GM12878 (cell line): ENCODE results near the gene NPW. TPM values are rescaled to one million over a fixed set of nuclear protein-coding genes. Genes with fewer than 3 reads are reported as not detected.

Experiments
- E2F4 ChIP-seq: IDR thresholded peaks from 2 replicates; pipeline ENCODE4 v1.6.1; 2012; ENCODE audit warnings: low read depth, low read length, improper control_type of control experiment
- EED ChIP-seq: sonication (generic); IDR thresholded peaks from 2 replicates; pipeline ENCODE4 v1.6.1; 2016; ENCODE audit warnings: antibody characterized with exemption, low read depth
- HDGF ChIP-seq: fragments of 450-650 bp; IDR thresholded peaks from 2 replicates; pipeline ENCODE4 v1.6.1; 2016; ENCODE audit warnings: antibody characterized with exemption
- IKZF1 ChIP-seq: fragments of 450-650 bp; conservative IDR thresholded peaks from 2 replicates; pipeline ENCODE4 v1.6.1; 2017; ENCODE audit warnings: antibody characterized with exemption, mild to moderate bottlenecking
- JUND ChIP-seq: IDR thresholded peaks from 2 replicates; pipeline ENCODE4 v1.6.1; 2012; ENCODE audit warnings: low read depth, mild to moderate bottlenecking, low read length, improper control_type of control experiment, moderate library complexity
- NFXL1 ChIP-seq: fragments of 450-650 bp; IDR thresholded peaks from 2 replicates; pipeline ENCODE4 v1.6.1; 2017; ENCODE audit warnings: antibody characterized with exemption, mild to moderate bottlenecking, borderline replicate concordance
- PAX5 ChIP-seq: IDR thresholded peaks from 2 replicates; pipeline ENCODE4 v1.6.1; 2011; ENCODE audit warnings: low read depth, low read length, borderline replicate concordance
- PBX3 ChIP-seq: IDR thresholded peaks from 2 replicates; pipeline ENCODE4 v1.6.1; 2011; ENCODE audit warnings: mild to moderate bottlenecking, low read depth, low read length, moderate library complexity; ENCODE audit not compliant: insufficient replicate concordance
- PKNOX1 ChIP-seq: fragments of 450-650 bp; IDR thresholded peaks from 2 replicates; pipeline ENCODE4 v1.6.1; 2016; ENCODE audit warnings: mild to moderate bottlenecking
- RAD21 ChIP-seq: IDR thresholded peaks from 2 replicates; pipeline ENCODE4 v1.6.1; 2011; ENCODE audit warnings: mild to moderate bottlenecking, low read depth, low read length, moderate library complexity; ENCODE audit not compliant: insufficient read depth
- TCF7 ChIP-seq: IDR thresholded peaks from 2 replicates; pipeline ENCODE4 v1.6.1; 2014; ENCODE audit warnings: antibody characterized with exemption, borderline replicate concordance
- ZBTB4 ChIP-seq: fragments of 450-650 bp; formaldehyde crosslinking; IDR thresholded peaks from 2 replicates; pipeline ENCODE4 v1.4.0; 2022; ENCODE audit warnings: mild to moderate bottlenecking, moderate library complexity
- ZNF24 ChIP-seq: fragments of 450-650 bp; IDR thresholded peaks from 2 replicates; pipeline ENCODE4 v1.6.1; 2017; ENCODE audit warnings: antibody characterized with exemption, mild to moderate bottlenecking
- ZNF274 ChIP-seq: IDR thresholded peaks from one replicate; pipeline ENCODE4 v1.8.0; 2011; ENCODE audit not compliant: insufficient read length, insufficient read depth
- polyA plus RNA-seq, 11 experiments: library from polyadenylated mRNA; depleted of rRNA in 4 of 11; unstranded in 6 of 11; stranded (reverse) in 5 of 11; fragments of >200 nt; fragmentation: Nextera tagmentation in 4 of 11; fragmentation: Illumina TruSeq in 1 of 11; extraction: Ambion mirVana in 4 of 11; extraction: Trizol in 1 of 11; gene quantifications; 1 replicate in 1 of 11; 2 replicates in 10 of 11; pipeline versions ENCODE4 v1.2.1 to v1.2.3, GENCODE V29; 2011 to 2016; ENCODE audit warnings: inconsistent platforms in 2 of 11, missing spikeins in 2 of 11, low read depth in 1 of 11
- total RNA-seq, 4 experiments: library from RNA; depleted of rRNA in 3 of 4; stranded (reverse); fragments of >200 nt in 3 of 4; fragmentation: Illumina TruSeq in 1 of 4; extraction: Trizol in 1 of 4; gene quantifications; 2 replicates each; pipeline versions ENCODE4 v1.2.1 to v1.2.3, GENCODE V29; 2013 to 2021

NPW gene
- total and polyA plus RNA-seq, 10 of the 15 experiments (the other 5 are each of a cell fraction or from before 2014, with no cell fraction given): 0.23 to 2.5 (median 0.98) TPM; not detected in 4

- TF ChIP-seq E2F4 (peak; percentile 48; the same call in 1 of the 2 replicates), HDGF (no peak), EED (0 out of 2 replicates have a peak, but pooled peaks have one; percentile 13), RAD21 (no peak), ZNF274 (no peak), PAX5 (no peak), ZBTB4 (CRISPR knock-in tag) (no peak), PKNOX1 (no peak), IKZF1 (0 out of 2 replicates have a peak, but pooled peaks have one; percentile 37), JUND (no peak), NFXL1 (no peak), ZNF24 (no peak), TCF7 (no peak), PBX3 (no peak)
Measured at GRCh38 chr16:2008631-2009163, 10.9 kb upstream of the NPW start (continued).
